Measurements from ENCODE around the gene TGFB1I1.

The TGFB1I1 gene

DNA sequence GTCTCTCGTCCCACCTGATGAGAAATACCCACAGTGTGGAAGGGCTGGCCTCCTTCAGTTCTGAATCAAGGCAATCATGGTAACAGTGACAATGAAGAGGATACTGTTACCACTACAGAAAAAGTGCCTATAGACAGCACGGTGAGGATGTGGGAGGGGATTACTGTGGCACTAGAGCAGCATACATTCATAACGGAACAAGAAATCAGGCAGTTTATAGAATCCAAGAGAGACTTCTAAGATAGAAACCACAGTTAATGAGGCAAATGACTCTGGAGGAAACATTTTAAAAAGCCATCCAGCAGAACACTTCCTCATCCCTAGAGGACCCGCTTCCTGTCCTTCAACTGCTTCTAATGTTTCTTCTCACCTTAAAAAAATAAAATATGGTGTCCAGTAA lies 33.5 kb downstream of the TGFB1I1 start:
- Histone ChIP-seq H3F3A (ENCODE audit: insufficient read depth) (no peaks in the 10 kb centered on the region), H3K4me3 (ENCODE audit: insufficient read depth, low read length, poor library complexity, severe bottlenecking) (no peak overlapping the region), H3K27me3 (ENCODE audit: low read length) (no peaks in the 10 kb centered on the region), H3K9me2 (replicated peaks; ENCODE audit: insufficient read depth, low read length) (no peaks in the 10 kb centered on the region), H4K20me1 (ENCODE audit: low read depth, low read length) (no peaks in the 10 kb centered on the region), H3K27ac (ENCODE audit: low read depth, low read length) (no peak overlapping the region), H3K4me2 (ENCODE audit: low read depth, low read length, poor library complexity, severe bottlenecking) (no peak overlapping the region), H3K36me3 (ENCODE audit: low read length) (no peaks in the 10 kb centered on the region), H2AFZ (ENCODE audit: low read depth, low read length, severe bottlenecking) (no peak overlapping the region), H3K9me3 (ENCODE audit: insufficient read depth, low read length) (no peaks in the 10 kb centered on the region), H3K79me2 (ENCODE audit: insufficient read depth, low read length) (peaks cover 11% of the 10 kb centered on the region; the same call in 1 of the 2 replicates), H3K9ac (ENCODE audit: low read length) (no peak overlapping the region)
- TF ChIP-seq, protein P1, sequence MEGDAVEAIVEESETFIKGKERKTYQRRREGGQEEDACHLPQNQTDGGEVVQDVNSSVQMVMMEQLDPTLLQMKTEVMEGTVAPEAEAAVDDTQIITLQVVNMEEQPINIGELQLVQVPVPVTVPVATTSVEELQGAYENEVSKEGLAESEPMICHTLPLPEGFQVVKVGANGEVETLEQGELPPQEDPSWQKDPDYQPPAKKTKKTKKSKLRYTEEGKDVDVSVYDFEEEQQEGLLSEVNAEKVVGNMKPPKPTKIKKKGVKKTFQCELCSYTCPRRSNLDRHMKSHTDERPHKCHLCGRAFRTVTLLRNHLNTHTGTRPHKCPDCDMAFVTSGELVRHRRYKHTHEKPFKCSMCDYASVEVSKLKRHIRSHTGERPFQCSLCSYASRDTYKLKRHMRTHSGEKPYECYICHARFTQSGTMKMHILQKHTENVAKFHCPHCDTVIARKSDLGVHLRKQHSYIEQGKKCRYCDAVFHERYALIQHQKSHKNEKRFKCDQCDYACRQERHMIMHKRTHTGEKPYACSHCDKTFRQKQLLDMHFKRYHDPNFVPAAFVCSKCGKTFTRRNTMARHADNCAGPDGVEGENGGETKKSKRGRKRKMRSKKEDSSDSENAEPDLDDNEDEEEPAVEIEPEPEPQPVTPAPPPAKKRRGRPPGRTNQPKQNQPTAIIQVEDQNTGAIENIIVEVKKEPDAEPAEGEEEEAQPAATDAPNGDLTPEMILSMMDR (IDR thresholded peaks at IDR 0.05; ENCODE audit: insufficient read depth, low read length, poor library complexity, severe bottlenecking) = no peak
- no peak for TF ChIP-seq EZH2phosphoT487 (conservative IDR thresholded peaks at IDR 0.05; ENCODE audit: low read length)

DNA sequence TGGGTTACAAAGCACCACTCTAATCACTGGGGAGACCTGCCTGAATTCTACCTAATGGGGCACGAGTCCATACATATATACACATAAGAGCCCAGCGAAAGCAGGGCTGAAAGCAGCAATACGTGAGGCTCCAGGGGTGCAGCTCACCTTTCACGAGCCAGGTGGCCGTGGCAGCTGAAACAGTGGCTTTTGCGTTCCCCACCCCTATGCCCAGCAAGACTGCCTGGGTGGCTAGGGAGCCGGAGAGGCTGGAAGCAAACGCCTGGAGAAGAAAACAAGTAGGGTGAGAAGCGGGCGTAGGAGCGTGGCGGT lies 35.6 kb downstream of the TGFB1I1 start:
- H3K9ac ChIP-seq (ENCODE audit: low read length) = peak overlapping the region; percentile 84
- no peaks in the 10 kb centered on the region for H3K36me3 ChIP-seq (ENCODE audit: low read length)
- no peaks in the 10 kb centered on the region for H4K20me1 ChIP-seq (ENCODE audit: low read depth, low read length)
- peaks cover 11% of the 10 kb centered on the region; the same call in 1 of the 2 replicates for H3K79me2 ChIP-seq (ENCODE audit: insufficient read depth, low read length)
- TF ChIP-seq, protein P1 (IDR thresholded peaks at IDR 0.05; ENCODE audit: insufficient read depth, low read length, poor library complexity, severe bottlenecking) = no peak
- no peak for TF ChIP-seq EZH2phosphoT487 (conservative IDR thresholded peaks at IDR 0.05; ENCODE audit: low read length)
- no peaks in the 10 kb centered on the region for H3K27me3 ChIP-seq (ENCODE audit: low read length)
- H3K9me2 ChIP-seq (replicated peaks; ENCODE audit: insufficient read depth, low read length) = no peaks in the 10 kb centered on the region
- H3K9me3 ChIP-seq (ENCODE audit: insufficient read depth, low read length) = no peaks in the 10 kb centered on the region
- H2AFZ ChIP-seq (ENCODE audit: low read depth, low read length, severe bottlenecking) = peak overlapping the region; percentile 98
- peak overlapping the region; percentile 81 for H3K4me2 ChIP-seq (ENCODE audit: low read depth, low read length, poor library complexity, severe bottlenecking)
- peak overlapping the region; percentile 93 for H3K4me3 ChIP-seq (ENCODE audit: insufficient read depth, low read length, poor library complexity, severe bottlenecking)
- H3K27ac ChIP-seq (ENCODE audit: low read depth, low read length) = no peak overlapping the region
- no peaks in the 10 kb centered on the region for H3F3A ChIP-seq (ENCODE audit: insufficient read depth)

DNA sequence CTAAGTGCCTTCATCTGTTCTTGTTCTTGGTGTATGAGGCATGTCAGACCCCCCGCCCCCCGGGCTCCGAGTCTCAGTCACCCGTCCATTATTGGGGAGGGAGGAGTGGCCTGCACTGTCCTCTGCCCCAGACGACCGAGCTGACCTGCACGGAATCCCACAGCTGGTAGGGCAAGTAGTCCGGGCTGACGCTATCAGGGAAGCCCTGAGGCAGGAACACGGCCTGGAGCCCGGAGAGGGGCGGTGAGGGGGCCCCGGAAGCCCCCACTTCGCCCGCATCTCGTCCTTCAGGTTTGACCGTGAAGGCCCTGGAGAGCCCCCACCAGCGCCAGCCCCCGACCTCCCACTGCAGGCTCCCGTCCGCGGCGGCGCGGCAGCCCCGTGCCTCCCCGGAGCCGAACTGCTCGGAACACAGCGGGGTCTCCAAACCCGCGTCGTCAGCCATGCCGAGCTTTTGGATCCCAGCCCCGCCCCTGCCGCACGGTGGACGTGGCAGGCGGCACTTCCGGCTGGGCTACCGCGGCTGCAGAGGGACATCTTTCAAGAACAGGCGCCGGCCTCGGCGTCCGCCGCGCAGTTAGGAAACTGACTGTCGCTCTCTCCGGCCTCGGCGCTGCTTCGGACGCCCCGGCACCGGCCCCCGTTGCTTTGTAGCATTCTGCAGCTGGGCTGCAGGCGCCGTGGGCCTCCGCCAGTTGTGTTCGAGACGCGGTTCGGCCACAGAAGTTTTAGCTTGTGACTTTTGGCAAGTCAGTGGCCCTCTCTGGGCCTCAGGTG lies 36.2 kb downstream of the TGFB1I1 start, which contains the start of gene RUSF1:
Gene RUSF1 (minus strand): TSS at position 463 of the 777 bp plus-strand sequence. CDS start 18 bp downstream, at position 445.
- H3K4me3 ChIP-seq (ENCODE audit: insufficient read depth, low read length, poor library complexity, severe bottlenecking) = peak within 1 kb of the TSS; percentile 93
- no peaks in the 10 kb centered on the region for H3K27me3 ChIP-seq (ENCODE audit: low read length)
- no peaks in the 10 kb centered on the region for H3K9me2 ChIP-seq (replicated peaks; ENCODE audit: insufficient read depth, low read length)
- no peaks in the 10 kb centered on the region for H4K20me1 ChIP-seq (ENCODE audit: low read depth, low read length)
- H2AFZ ChIP-seq (ENCODE audit: low read depth, low read length, severe bottlenecking) = peak within 1 kb of the TSS; percentile 98
- peak within 1 kb of the TSS; percentile 55 for H3K27ac ChIP-seq (ENCODE audit: low read depth, low read length)
- H3K9me3 ChIP-seq (ENCODE audit: insufficient read depth, low read length) = no peaks in the 10 kb centered on the region
- no peaks in the 10 kb centered on the region for H3F3A ChIP-seq (ENCODE audit: insufficient read depth)
- H3K79me2 ChIP-seq (ENCODE audit: insufficient read depth, low read length) = peaks cover 11% of the 10 kb centered on the region; the same call in 1 of the 2 replicates
- H3K36me3 ChIP-seq (ENCODE audit: low read length) = no peaks in the 10 kb centered on the region
- H3K9ac ChIP-seq (ENCODE audit: low read length) = peak within 1 kb of the TSS; percentile 84
- TF ChIP-seq, protein P1 (IDR thresholded peaks at IDR 0.05; ENCODE audit: insufficient read depth, low read length, poor library complexity, severe bottlenecking) = no peak
- no peak for TF ChIP-seq EZH2phosphoT487 (conservative IDR thresholded peaks at IDR 0.05; ENCODE audit: low read length)
- peak within 1 kb of the TSS; percentile 81 for H3K4me2 ChIP-seq (ENCODE audit: low read depth, low read length, poor library complexity, severe bottlenecking)

Measured in SU-DHL-6 (cell line).